ENCODE measurements around the gene CEACAM21.

CEACAM21 gene

GRCh38 chr19:41575998-41576397 is at the start of gene CEACAM21:
Gene CEACAM21, plus strand, starts transcription at chr19:41576166. Its CDS starts 109 bp downstream, at chr19:41576275.
- H3K27me3 ChIP-seq (ENCODE audit: low read depth, low read length) = peaks cover 16% of the 10 kb centered on the region; the same call in 1 of the 2 replicates
- peak within 1 kb of the TSS; percentile 53; the same call in 1 of the 2 replicates for H3K9ac ChIP-seq (ENCODE audit: low read length)
- H4K20me1 ChIP-seq (ENCODE audit: insufficient read depth, low read length) = no peaks in the 10 kb centered on the region
- H3K79me2 ChIP-seq (ENCODE audit: low read length) = no peaks in the 10 kb centered on the region
- peak within 1 kb of the TSS; percentile 98 for H2AFZ ChIP-seq (ENCODE audit: low read depth, low read length)
- TF ChIP-seq, protein P1, sequence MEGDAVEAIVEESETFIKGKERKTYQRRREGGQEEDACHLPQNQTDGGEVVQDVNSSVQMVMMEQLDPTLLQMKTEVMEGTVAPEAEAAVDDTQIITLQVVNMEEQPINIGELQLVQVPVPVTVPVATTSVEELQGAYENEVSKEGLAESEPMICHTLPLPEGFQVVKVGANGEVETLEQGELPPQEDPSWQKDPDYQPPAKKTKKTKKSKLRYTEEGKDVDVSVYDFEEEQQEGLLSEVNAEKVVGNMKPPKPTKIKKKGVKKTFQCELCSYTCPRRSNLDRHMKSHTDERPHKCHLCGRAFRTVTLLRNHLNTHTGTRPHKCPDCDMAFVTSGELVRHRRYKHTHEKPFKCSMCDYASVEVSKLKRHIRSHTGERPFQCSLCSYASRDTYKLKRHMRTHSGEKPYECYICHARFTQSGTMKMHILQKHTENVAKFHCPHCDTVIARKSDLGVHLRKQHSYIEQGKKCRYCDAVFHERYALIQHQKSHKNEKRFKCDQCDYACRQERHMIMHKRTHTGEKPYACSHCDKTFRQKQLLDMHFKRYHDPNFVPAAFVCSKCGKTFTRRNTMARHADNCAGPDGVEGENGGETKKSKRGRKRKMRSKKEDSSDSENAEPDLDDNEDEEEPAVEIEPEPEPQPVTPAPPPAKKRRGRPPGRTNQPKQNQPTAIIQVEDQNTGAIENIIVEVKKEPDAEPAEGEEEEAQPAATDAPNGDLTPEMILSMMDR (IDR thresholded peaks at IDR 0.05; ENCODE audit: low read depth, low read length) = no peak
- TF ChIP-seq EZH2phosphoT487 (IDR thresholded peaks at IDR 0.05; ENCODE audit: low read depth) = no peak
- no peak within 1 kb of the TSS for H3K27ac ChIP-seq (ENCODE audit: low read length)
- H3K4me3 ChIP-seq (ENCODE audit: low read length) = peak within 1 kb of the TSS; percentile 71
- peaks cover 6% of the 10 kb centered on the region; the same call in 1 of the 2 replicates for H3K9me3 ChIP-seq (ENCODE audit: insufficient read depth, low read length)
- peaks cover 11% of the 10 kb centered on the region for H3K4me1 ChIP-seq (ENCODE audit: low read length)
- H3K36me3 ChIP-seq (replicated peaks; ENCODE audit: low read depth, low read length) = no peaks in the 10 kb centered on the region
- peak within 1 kb of the TSS; percentile 68 for H3K4me2 ChIP-seq (ENCODE audit: low read length)

GRCh38 chr19:41527089-41527488 is 48.9 kb upstream of the CEACAM21 start:
- Histone ChIP-seq H3K4me2 (ENCODE audit: low read length) (no peak overlapping the region), H3K79me2 (ENCODE audit: low read length) (no peaks in the 10 kb centered on the region), H4K20me1 (ENCODE audit: insufficient read depth, low read length) (no peaks in the 10 kb centered on the region), H3K4me1 (ENCODE audit: low read length) (peaks cover 51% of the 10 kb centered on the region), H3K36me3 (replicated peaks; ENCODE audit: low read depth, low read length) (peaks cover 5% of the 10 kb centered on the region), H2AFZ (ENCODE audit: low read depth, low read length) (no peak overlapping the region), H3K4me3 (ENCODE audit: low read length) (no peak overlapping the region), H3K27ac (ENCODE audit: low read length) (no peak overlapping the region), H3K9ac (ENCODE audit: low read length) (no peak overlapping the region), H3K9me3 (ENCODE audit: insufficient read depth, low read length) (no peaks in the 10 kb centered on the region), H3K27me3 (ENCODE audit: low read depth, low read length) (peaks cover 65% of the 10 kb centered on the region)
- TF ChIP-seq, protein P1 (IDR thresholded peaks at IDR 0.05; ENCODE audit: low read depth, low read length) = no peak
- TF ChIP-seq EZH2phosphoT487 (IDR thresholded peaks at IDR 0.05; ENCODE audit: low read depth) = no peak

DNA sequence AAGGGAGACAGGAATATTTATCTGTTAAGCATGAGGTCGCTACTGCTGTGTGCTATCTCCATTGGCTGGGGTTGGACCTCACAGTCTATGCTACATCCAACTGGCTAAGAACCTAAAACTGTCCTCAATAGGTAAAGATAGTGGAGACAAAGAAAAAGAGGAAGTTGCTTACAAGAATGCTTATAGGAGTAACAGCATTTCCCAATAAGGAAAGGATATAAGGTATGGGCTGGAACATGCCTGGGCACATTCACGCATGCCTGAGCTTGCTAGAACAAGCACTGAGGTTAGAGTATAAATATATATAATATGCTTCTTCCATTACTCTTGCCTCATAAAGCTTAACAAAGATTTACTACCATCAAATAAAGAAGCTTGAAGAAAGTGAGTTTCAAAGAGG is 47.9 kb upstream of the CEACAM21 start:
- no peak overlapping the region for H3K4me3 ChIP-seq (ENCODE audit: low read length)
- H2AFZ ChIP-seq (ENCODE audit: low read depth, low read length) = no peak overlapping the region
- peaks cover 57% of the 10 kb centered on the region for H3K27me3 ChIP-seq (ENCODE audit: low read depth, low read length)
- H4K20me1 ChIP-seq (ENCODE audit: insufficient read depth, low read length) = no peaks in the 10 kb centered on the region
- H3K4me1 ChIP-seq (ENCODE audit: low read length) = peaks cover 52% of the 10 kb centered on the region
- no peaks in the 10 kb centered on the region for H3K79me2 ChIP-seq (ENCODE audit: low read length)
- H3K4me2 ChIP-seq (ENCODE audit: low read length) = no peak overlapping the region
- peak overlapping the region; percentile 6; the same call in 1 of the 2 replicates for H3K27ac ChIP-seq (ENCODE audit: low read length)
- peaks cover 5% of the 10 kb centered on the region for H3K36me3 ChIP-seq (replicated peaks; ENCODE audit: low read depth, low read length)
- H3K9me3 ChIP-seq (ENCODE audit: insufficient read depth, low read length) = no peaks in the 10 kb centered on the region
- TF ChIP-seq EZH2phosphoT487 (IDR thresholded peaks at IDR 0.05; ENCODE audit: low read depth) = no peak
- TF ChIP-seq, protein P1 (IDR thresholded peaks at IDR 0.05; ENCODE audit: low read depth, low read length) = no peak
- no peak overlapping the region for H3K9ac ChIP-seq (ENCODE audit: low read length)

GRCh38 chr19:41529484-41530183 is 46.3 kb upstream of the CEACAM21 start:
- Histone ChIP-seq H3K4me3 (ENCODE audit: low read length) (no peak overlapping the region), H3K4me2 (ENCODE audit: low read length) (0 out of 2 replicates have a peak overlapping the region, but pooled peaks have one; percentile 49), H4K20me1 (ENCODE audit: insufficient read depth, low read length) (no peaks in the 10 kb centered on the region), H3K27me3 (ENCODE audit: low read depth, low read length) (peaks cover 42% of the 10 kb centered on the region), H3K4me1 (ENCODE audit: low read length) (peaks cover 66% of the 10 kb centered on the region), H3K9ac (ENCODE audit: low read length) (no peak overlapping the region), H3K79me2 (ENCODE audit: low read length) (no peaks in the 10 kb centered on the region), H3K36me3 (replicated peaks; ENCODE audit: low read depth, low read length) (peaks cover 5% of the 10 kb centered on the region), H3K27ac (ENCODE audit: low read length) (no peak overlapping the region), H2AFZ (ENCODE audit: low read depth, low read length) (no peak overlapping the region), H3K9me3 (ENCODE audit: insufficient read depth, low read length) (no peaks in the 10 kb centered on the region)
- no peak for TF ChIP-seq EZH2phosphoT487 (IDR thresholded peaks at IDR 0.05; ENCODE audit: low read depth)
- TF ChIP-seq, protein P1 (IDR thresholded peaks at IDR 0.05; ENCODE audit: low read depth, low read length) = no peak
